Ovary (tissue), 3 donors: Measurements from ENCODE around the gene RAC3.

Experiments used
- CTCF ChIP-seq, 3 donors: fragments of 450-650 bp in 2 of 3; fragments of 200-600 bp in 1 of 3; IDR thresholded peaks; one replicate each; pipeline versions ENCODE4 v1.5.1 to v1.8.0; 2016 to 2022; ENCODE audit warnings: antibody characterized with exemption in 3 of 3, mild to moderate bottlenecking in 1 of 3
- EP300 ChIP-seq: sonication (generic); formaldehyde crosslinking; IDR thresholded peaks from one replicate; pipeline ENCODE4 v1.6.1; 2017; ENCODE audit warnings: antibody characterized with exemption
- donor health status: DM: no; HTN: no; CAD: no.

- no peak for TF ChIP-seq CTCF (IDR thresholded peaks at IDR 0.05)
- TF ChIP-seq EP300: no peak
Observed at GRCh38 chr17:82065193-82065637, 33.7 kb downstream of the RAC3 start.
